ENCODE results near the gene PACS1. TPM values are rescaled to one million over a fixed set of nuclear protein-coding genes. Genes with fewer than 3 reads are reported as not detected.
"Not testable (repeated sequence)": the region's sequence is repeated elsewhere in the genome, so short reads cannot be mapped to it uniquely, and the experiment has no call there.

Gene PACS1
- total RNA-seq, 4 donors from 2014 or later: 24.5 to 41.1 (median 38.0) TPM

DNA sequence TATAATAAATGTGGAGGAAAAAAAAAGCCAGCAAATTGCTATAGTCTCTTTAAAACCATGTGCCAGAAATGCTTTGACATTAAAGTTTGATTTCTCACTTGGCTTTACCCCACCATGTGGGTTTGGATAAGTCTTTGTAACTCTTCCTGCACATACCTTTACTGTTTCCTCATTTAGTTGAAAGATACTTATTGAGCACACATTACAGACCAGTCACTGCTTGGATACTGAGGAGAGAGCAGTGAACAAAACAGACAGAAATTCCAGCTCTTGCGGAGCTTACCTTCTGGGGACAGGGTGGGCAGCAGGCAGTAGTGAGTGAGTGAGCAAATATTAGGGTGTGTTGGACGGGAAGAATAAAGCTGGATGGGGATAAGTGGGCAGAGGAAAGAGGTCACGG is 13.7 kb downstream of the PACS1 start:
- ATAC-seq (ENCODE audit: low FRiP score): no peak
- no peak for DNase-seq (ENCODE audit: low spot score)
- TF ChIP-seq, protein P1, sequence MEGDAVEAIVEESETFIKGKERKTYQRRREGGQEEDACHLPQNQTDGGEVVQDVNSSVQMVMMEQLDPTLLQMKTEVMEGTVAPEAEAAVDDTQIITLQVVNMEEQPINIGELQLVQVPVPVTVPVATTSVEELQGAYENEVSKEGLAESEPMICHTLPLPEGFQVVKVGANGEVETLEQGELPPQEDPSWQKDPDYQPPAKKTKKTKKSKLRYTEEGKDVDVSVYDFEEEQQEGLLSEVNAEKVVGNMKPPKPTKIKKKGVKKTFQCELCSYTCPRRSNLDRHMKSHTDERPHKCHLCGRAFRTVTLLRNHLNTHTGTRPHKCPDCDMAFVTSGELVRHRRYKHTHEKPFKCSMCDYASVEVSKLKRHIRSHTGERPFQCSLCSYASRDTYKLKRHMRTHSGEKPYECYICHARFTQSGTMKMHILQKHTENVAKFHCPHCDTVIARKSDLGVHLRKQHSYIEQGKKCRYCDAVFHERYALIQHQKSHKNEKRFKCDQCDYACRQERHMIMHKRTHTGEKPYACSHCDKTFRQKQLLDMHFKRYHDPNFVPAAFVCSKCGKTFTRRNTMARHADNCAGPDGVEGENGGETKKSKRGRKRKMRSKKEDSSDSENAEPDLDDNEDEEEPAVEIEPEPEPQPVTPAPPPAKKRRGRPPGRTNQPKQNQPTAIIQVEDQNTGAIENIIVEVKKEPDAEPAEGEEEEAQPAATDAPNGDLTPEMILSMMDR (IDR thresholded peaks at IDR 0.05): no peak

DNA sequence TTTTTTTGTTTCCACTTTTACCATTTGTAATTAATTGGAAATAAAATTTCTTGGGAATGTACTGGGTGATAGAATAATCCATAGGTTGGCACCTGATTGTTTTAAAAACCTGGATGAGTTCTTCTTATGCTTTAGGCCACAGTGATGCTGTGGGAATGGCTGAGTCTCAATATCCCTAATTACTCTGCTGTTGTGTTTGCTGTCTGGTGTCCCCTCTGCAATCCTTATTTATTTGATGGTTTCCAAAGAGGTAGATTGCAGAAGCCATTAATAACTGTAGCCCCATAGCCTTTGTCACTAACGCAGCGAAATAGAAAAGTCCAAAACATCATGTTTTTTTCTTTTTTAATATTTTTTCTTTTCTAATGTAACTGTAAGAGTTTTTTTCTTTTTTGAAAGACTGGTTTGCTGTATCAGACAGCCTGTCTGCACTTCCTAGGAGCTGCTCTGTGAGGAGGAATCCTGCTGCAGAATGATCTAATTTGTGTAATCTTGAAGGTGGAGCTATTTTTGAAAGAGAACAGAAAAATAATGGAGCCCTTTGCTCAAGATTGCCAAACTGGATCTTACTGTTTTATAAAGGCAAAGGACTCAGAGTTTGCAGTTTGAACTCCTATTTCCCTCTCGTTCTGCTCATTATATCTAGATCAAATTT is 14.9 kb downstream of the PACS1 start:
- ATAC-seq (ENCODE audit: low FRiP score) (no peak), DNase-seq (ENCODE audit: low spot score) (no peak)
- TF ChIP-seq, protein P1 (IDR thresholded peaks at IDR 0.05): no peak

DNA sequence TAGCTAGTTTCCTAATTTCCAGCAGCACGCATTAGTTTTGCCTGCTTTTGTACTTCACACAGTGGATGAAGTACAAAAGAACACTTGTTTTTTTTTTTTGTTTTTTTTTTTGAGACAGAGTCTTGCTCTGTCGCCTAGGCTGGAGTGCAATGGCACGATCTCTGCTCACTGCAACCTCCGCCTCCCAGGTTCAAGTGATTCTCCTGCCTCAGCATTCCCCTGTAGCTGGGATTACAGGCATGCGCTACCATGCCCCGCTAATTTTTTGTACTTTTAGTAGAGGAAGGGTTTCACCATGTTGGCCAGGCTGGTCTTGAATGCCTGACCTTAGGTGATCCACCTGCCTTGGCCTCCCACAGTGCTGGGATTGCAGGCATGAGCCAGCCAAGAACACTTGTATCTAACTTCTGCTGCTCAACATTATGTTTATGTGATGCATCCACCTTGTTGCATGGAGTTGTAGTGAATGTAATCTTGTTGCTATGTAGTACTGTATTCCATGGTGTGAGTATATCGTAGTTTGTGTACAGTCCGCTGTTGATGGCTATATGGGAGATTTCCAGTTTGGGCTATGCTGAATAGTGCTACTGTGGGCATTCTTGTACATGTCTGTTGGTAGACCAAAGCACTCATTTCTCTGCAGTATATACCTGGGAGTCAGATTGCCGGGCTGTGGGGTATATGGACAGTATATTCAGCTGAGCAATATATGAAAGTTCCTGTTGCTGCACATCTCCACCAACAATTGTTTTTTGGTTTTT is 17.3 kb downstream of the PACS1 start:
- TF ChIP-seq, protein P1 (IDR thresholded peaks at IDR 0.05): no peak
- ATAC-seq (ENCODE audit: low FRiP score) (no peak), DNase-seq (ENCODE audit: low spot score) (no peak)

DNA sequence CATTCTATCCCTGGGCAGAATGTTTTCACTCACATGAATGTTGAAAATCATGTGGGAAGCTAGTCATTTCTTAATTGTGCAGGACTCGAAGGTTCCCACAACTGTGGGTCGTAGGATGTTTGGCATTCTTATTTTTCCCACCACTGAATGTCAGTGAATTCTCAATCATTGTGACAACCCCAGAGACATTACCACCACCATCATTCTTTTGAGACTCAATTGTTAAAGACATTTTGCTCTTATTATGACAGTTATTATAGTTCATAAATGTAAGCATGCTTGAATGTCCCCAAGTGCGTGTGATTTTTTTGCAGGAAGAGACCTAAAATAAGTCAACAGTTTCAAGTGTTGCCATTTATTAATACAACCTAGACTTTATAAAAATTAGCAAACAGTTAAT is 19.0 kb downstream of the PACS1 start:
- TF ChIP-seq, protein P1 (IDR thresholded peaks at IDR 0.05): no peak
- DNase-seq (ENCODE audit: low spot score): no peak

DNA sequence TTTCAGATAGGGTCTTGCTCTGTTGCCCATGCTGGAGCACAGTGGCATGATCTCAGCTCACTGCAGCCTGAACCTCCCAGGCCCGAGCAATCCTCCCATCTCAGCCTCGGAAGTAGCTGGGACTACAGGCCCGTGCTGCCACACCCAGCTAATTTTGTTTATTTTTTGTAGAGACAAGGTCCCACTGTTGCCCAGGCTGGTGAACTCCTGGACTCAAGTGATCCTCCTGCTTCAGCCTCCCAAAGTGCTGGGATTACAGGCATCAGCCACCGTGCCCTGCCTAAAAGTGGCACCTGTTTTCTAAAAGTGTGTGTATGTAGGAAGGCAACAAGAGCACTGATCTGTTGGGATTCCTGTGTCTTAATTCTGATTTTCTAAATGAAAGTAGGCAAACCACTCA is 20.2 kb downstream of the PACS1 start:
- DNase-seq (ENCODE audit: low spot score) (no peak), ATAC-seq (ENCODE audit: low FRiP score) (no peak)
- TF ChIP-seq, protein P1 (IDR thresholded peaks at IDR 0.05): no peak

More for the DNA sequence above, 19.0 kb downstream of the PACS1 start:
- ATAC-seq (ENCODE audit: low FRiP score): no peak

DNA sequence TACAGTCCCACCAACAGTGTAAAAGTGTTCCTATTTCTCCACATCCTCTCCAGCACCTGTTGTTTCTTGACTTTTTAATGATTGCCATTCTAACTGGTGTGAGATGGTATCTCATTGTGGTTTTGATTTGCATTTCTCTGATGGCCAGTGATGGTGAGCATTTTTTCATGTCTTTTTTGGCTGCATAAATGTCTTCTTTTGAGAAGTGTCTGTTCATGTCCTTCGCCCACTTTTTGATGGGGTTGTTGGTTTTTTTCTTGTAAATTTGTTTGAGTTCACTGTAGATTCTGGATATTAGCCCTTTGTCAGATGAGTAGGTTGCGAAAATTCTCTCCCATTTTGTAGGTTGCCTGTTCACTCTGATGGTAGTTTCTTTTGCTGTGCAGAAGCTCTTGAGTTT is 22.1 kb downstream of the PACS1 start:
- DNase-seq (ENCODE audit: low spot score); ATAC-seq (ENCODE audit: low FRiP score): not testable (repeated sequence)

DNA sequence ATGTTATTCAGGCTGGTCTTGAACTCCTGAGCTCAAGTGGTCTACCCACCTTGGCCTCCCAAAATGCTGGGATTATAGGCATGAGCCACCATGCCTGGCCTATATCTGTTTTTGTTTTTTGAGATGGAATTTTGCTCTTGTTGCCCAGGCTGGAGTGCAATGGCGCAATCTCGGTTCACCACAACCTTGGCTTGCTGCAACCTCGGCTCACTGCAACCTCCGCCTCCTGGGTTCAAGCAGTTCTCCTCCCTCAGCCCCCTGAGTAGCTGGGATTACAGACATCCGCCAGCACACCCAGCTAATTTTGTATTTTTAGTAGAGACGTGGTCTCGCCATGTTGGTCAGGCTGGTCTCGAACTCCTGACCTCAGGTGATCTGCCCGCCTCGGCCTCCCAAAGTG is 29.7 kb downstream of the PACS1 start:
- ATAC-seq (ENCODE audit: low FRiP score); DNase-seq (ENCODE audit: low spot score): not testable (repeated sequence)
